DMS53 treated with DMSO at 0.1 percent for 48 hours (cell line): ENCODE measurements around the gene CEMP1.

ENCODE experiments used
- DNase-seq: peaks from one replicate; lab custom pipeline; 2025; ENCODE audit not compliant: unreplicated experiment; lab: John Stamatoyannopoulos, UW

The CEMP1 gene

GRCh38 chr16:2486645-2487516, 44.3 kb downstream of the CEMP1 start:
- DNase-seq, result no peak

- no peak for DNase-seq
Measured at GRCh38 chr16:2485811-2486507, 45.2 kb downstream of the CEMP1 start.

- no peak for DNase-seq
Measured at GRCh38 chr16:2484898-2485508, 46.2 kb downstream of the CEMP1 start.

- no peak for DNase-seq
Measured at GRCh38 chr16:2483939-2484897, 47.0 kb downstream of the CEMP1 start.

- peak; percentile 40 for DNase-seq
Measured at GRCh38 chr16:2482708-2483534, 48.3 kb downstream of the CEMP1 start.

GRCh38 chr16:2482249-2482648, 49.0 kb downstream of the CEMP1 start:
- no peak for DNase-seq

- DNase-seq, result no peak
Measured at GRCh38 chr16:2481676-2482075, 49.5 kb downstream of the CEMP1 start.

- no peak for DNase-seq
Measured at GRCh38 chr16:2480948-2481347, 50.3 kb downstream of the CEMP1 start.
